Brain microvascular endothelial cell (primary cell): ENCODE data around the gene TMC5.

Source experiments
- DNase-seq: peaks from one replicate; pipeline ENCODE4 v3.0.0-alpha.2; 2020
- H3K27ac ChIP-seq: fragments of 250-450 bp; sonication (Bioruptor Pico); 2 replicates; pipeline ENCODE4 v1.5.1; 2020; ENCODE audit warnings: mild to moderate bottlenecking, moderate library complexity
- H3K27me3 ChIP-seq: fragments of 250-450 bp; sonication (Bioruptor Pico); replicated peaks from 2 replicates; pipeline ENCODE4 v1.5.1; 2020; ENCODE audit warnings: mild to moderate bottlenecking
- H3K36me3 ChIP-seq: fragments of 250-450 bp; sonication (Bioruptor Pico); replicated peaks from 2 replicates; pipeline ENCODE4 v1.5.1; 2020; ENCODE audit warnings: mild to moderate bottlenecking
- H3K4me3 ChIP-seq: 2 replicates; pipeline ENCODE4 v1.5.1; 2011; ENCODE audit warnings: low read depth, mild to moderate bottlenecking, control low read depth, low read length, moderate library complexity
- in situ Hi-C: cut with HindIII; loops from 2 replicates; pipeline ENCODE4 v1.10.0; 2017; ENCODE audit warnings: low sequenced_read_pairs, low pct_ligation_motif_present
- TF ChIP-seq, protein P1 (sequence below): IDR thresholded peaks from 2 replicates; pipeline ENCODE4 v1.5.1; 2011; ENCODE audit warnings: low read depth, mild to moderate bottlenecking, moderate library complexity, low read length, control low read depth, inconsistent platforms; ENCODE audit errors: missing control alignments

TMC5 gene

GRCh38 chr16:19520861-19521331 is 103.2 kb downstream of the TMC5 start:
- DNase-seq, result peak; percentile 24
- Histone ChIP-seq H3K36me3 (peaks cover 8% of the 10 kb centered on the region), H3K27me3 (no peaks in the 10 kb centered on the region), H3K27ac (peak overlapping the region; percentile 83), H3K4me3 (peak overlapping the region; percentile 83)
- in situ Hi-C loops, result no loop called here
- TF ChIP-seq, protein P1, sequence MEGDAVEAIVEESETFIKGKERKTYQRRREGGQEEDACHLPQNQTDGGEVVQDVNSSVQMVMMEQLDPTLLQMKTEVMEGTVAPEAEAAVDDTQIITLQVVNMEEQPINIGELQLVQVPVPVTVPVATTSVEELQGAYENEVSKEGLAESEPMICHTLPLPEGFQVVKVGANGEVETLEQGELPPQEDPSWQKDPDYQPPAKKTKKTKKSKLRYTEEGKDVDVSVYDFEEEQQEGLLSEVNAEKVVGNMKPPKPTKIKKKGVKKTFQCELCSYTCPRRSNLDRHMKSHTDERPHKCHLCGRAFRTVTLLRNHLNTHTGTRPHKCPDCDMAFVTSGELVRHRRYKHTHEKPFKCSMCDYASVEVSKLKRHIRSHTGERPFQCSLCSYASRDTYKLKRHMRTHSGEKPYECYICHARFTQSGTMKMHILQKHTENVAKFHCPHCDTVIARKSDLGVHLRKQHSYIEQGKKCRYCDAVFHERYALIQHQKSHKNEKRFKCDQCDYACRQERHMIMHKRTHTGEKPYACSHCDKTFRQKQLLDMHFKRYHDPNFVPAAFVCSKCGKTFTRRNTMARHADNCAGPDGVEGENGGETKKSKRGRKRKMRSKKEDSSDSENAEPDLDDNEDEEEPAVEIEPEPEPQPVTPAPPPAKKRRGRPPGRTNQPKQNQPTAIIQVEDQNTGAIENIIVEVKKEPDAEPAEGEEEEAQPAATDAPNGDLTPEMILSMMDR, result no peak

DNA sequence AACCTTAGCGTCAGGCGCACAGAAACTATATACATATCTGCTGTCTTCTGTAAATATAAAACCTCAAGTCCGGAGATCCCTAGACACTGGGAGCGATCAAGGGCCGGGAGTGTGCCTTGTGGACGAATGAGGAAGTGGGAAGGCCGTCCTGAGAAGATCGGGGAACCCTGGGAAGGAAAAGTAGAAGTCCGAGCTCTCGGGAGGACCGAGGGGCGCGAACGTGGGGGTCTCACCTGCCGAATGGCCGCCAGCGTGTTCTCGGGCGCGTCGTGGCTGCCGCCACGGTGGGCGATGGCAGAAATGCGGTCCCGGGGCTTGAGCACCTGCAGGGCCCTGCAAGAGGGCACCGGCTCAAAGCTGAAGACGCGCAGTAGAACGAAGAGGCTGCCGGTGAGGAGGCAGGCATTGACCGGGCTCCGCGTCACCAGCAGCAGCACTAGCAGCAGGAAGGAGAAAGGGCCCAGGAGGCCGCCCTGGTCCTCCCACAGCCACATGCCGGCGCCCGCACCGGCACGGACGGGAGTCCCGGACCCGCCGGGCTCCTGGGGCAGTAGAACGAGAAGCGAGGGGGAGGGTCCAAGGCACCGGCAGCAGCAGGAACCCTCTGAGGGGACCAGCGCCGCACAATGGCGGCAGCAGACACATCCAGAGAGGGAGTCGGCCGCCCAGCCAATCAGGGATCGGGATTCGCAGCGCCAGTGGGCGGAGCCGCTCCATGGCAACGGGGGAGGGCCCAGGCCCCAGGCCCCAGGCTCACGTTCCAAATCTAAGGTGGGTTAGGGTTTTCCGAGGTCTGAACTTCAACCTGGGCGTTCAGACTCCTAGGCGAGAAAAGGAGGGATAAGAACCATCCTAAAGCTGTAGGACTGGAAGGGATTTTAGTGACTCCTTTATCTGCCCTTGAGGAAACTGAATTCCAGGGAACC is 104.1 kb downstream of the TMC5 start, which contains the start of gene GDE1:
Gene GDE1, minus strand, starts transcription at position 628 of the 926 bp plus-strand sequence. Its CDS starts 134 bp downstream, at position 494.
- Histone ChIP-seq H3K4me3 (peak within 1 kb of the TSS; percentile 83), H3K27ac (peak within 1 kb of the TSS; percentile 83), H3K36me3 (no peaks in the 10 kb centered on the region), H3K27me3 (no peaks in the 10 kb centered on the region)
- peak; percentile 89 for DNase-seq
- TF ChIP-seq, protein P1, result peak; percentile 57
- in situ Hi-C loops, result no loop called here

DNA sequence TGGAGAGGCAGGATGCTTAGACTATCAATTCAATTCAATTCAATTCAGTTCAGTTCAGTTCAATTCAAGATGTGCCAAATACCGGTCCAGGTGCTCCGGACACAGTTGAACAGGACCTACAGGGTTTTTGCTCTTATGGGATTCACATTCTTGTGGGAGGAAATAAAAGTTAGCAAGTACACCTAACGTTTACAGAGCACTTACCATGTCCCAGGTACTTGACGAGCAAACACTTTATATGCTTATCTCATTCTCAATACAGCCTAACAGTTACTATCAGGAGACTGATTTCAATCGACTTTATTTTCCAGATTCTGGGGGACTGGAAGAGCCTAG is 104.7 kb downstream of the TMC5 start:
- DNase-seq, result no peak
- Histone ChIP-seq H3K27me3 (no peaks in the 10 kb centered on the region), H3K27ac (no peak overlapping the region), H3K4me3 (no peak overlapping the region), H3K36me3 (no peaks in the 10 kb centered on the region)
- TF ChIP-seq, protein P1, result no peak
- in situ Hi-C loops, result no loop called here

DNA sequence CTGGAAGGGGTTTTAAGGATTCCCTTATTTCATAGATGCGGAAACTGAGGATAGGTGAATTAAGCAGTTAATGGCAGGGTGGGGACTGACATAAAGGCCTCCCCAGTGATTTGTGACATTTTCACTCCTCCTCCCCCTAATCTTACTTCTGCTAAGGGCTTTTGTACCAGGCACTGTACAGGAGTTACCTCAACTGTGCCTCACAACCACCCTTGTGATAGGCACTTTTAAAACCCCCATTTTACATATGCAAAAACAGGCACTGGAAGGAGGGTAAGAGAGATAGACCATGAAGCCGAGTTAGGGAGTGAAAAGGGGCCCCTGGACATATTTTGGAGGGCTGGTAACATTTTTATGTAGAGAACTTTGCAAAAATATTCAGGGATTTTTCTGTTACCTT is 105.1 kb downstream of the TMC5 start:
- TF ChIP-seq, protein P1, result no peak
- H3K27ac ChIP-seq, result no peak overlapping the region
- no peak for DNase-seq
- H3K36me3 ChIP-seq, result no peaks in the 10 kb centered on the region
- in situ Hi-C loops, result no loop called here
- H3K4me3 ChIP-seq, result no peak overlapping the region
- H3K27me3 ChIP-seq, result no peaks in the 10 kb centered on the region

- Histone ChIP-seq H3K36me3 (no peaks in the 10 kb centered on the region), H3K27me3 (no peaks in the 10 kb centered on the region), H3K27ac (no peak overlapping the region), H3K4me3 (no peak overlapping the region)
- DNase-seq, result no peak
- TF ChIP-seq, protein P1, result no peak
- in situ Hi-C loops, result no loop called here
Measured at GRCh38 chr16:19523184-19523558, 105.5 kb downstream of the TMC5 start.
